Kidney tubule cell (primary cell): Measurements from ENCODE around the gene FHOD3.

Source experiments
- DNase-seq: peaks from one replicate; pipeline ENCODE4 v3.0.0-alpha.2; 2018; ENCODE audit warnings: low spot score

FHOD3 gene

GRCh38 chr18:36297417-36298125, at the start of gene FHOD3:
FHOD3 (plus strand) TSS chr18:36297713; CDS start chr18:36297836, 123 bp downstream.
- peak; percentile 85 for DNase-seq

GRCh38 chr18:36249392-36249791, 48.1 kb upstream of the FHOD3 start:
- no peak for DNase-seq

GRCh38 chr18:36250827-36251226, 46.7 kb upstream of the FHOD3 start:
- no peak for DNase-seq

GRCh38 chr18:36255072-36255698, 42.3 kb upstream of the FHOD3 start:
- DNase-seq, result no peak

- no peak for DNase-seq
Observed at GRCh38 chr18:36256094-36256493, 41.4 kb upstream of the FHOD3 start.

GRCh38 chr18:36262971-36263370, 34.5 kb upstream of the FHOD3 start:
- no peak for DNase-seq

GRCh38 chr18:36264283-36264682, 33.2 kb upstream of the FHOD3 start:
- no peak for DNase-seq

- DNase-seq, result no peak
Observed at GRCh38 chr18:36265015-36265414, 32.5 kb upstream of the FHOD3 start.

- DNase-seq, result no peak
Observed at GRCh38 chr18:36269157-36269556, 28.4 kb upstream of the FHOD3 start.

GRCh38 chr18:36271153-36271552, 26.4 kb upstream of the FHOD3 start:
- DNase-seq, result no peak

- DNase-seq, result no peak
Observed at GRCh38 chr18:36273347-36273746, 24.2 kb upstream of the FHOD3 start.

GRCh38 chr18:36274083-36274715, 23.3 kb upstream of the FHOD3 start:
- DNase-seq, result no peak

GRCh38 chr18:36275561-36275960, 22.0 kb upstream of the FHOD3 start:
- no peak for DNase-seq

GRCh38 chr18:36279001-36279400, 18.5 kb upstream of the FHOD3 start:
- DNase-seq, result no peak

- no peak for DNase-seq
Observed at GRCh38 chr18:36281936-36282335, 15.6 kb upstream of the FHOD3 start.

- no peak for DNase-seq
Observed at GRCh38 chr18:36283448-36283847, 14.1 kb upstream of the FHOD3 start.

GRCh38 chr18:36284268-36284667, 13.2 kb upstream of the FHOD3 start:
- no peak for DNase-seq

GRCh38 chr18:36284671-36285295, 12.7 kb upstream of the FHOD3 start:
- peak; percentile 71 for DNase-seq

- no peak for DNase-seq
Observed at GRCh38 chr18:36287653-36288052, 9.9 kb upstream of the FHOD3 start.

GRCh38 chr18:36288689-36289088, 8.8 kb upstream of the FHOD3 start:
- no peak for DNase-seq

GRCh38 chr18:36294031-36294430, 3.5 kb upstream of the FHOD3 start:
- peak; percentile 54 for DNase-seq

GRCh38 chr18:36295214-36295613, 2.3 kb upstream of the FHOD3 start:
- DNase-seq, result no peak

GRCh38 chr18:36295880-36296301, 1.6 kb upstream of the FHOD3 start:
- DNase-seq, result no peak
